Activated CD4-positive, CD25-positive, alpha-beta regulatory T cell (primary cell): ENCODE measurements around the gene TMEM91.
"Not testable (repeated sequence)": the region's sequence is repeated elsewhere in the genome, so short reads cannot be mapped to it uniquely, and the experiment has no call there.

Source experiments
- DNase-seq, 4 experiments: peaks; one replicate each; lab custom pipeline; 2025; lab: John Stamatoyannopoulos, UW

The TMEM91 gene

GRCh38 chr19:41376241-41376997 lies at the start of gene TMEM91:
Gene TMEM91 (plus strand): TSS chr19:41376533. CDS start chr19:41378310, 1,777 bp downstream.
- DNase-seq: no peak

DNA sequence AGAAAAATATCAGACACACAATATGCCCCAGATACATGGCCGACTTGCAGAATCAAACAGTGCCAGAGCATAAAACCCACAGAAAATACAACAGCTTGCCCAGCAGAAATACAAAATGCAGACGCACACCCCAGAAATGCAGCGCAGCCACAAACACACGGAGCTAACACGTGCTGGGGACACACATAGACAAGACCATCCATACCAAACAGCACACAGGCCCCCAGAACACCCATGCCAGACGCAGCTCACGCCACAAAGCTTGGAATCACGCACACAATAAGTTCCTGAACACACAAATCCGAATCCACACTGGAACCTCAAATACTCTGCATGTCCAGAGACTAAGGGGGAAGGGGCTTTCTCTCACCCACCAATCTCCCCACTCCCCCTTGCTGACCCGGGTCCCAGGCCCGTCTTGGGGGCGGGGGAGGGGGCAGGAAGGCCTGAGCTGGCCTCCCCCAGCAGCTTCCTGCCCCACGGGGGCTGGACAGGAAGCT lies 49.2 kb upstream of the TMEM91 start:
- DNase-seq: no peak

- DNase-seq: peak; percentile 52 to 64 (median 60)
These were observed 48.7 kb upstream of the TMEM91 start for GRCh38 chr19:41327576-41328156.

DNA sequence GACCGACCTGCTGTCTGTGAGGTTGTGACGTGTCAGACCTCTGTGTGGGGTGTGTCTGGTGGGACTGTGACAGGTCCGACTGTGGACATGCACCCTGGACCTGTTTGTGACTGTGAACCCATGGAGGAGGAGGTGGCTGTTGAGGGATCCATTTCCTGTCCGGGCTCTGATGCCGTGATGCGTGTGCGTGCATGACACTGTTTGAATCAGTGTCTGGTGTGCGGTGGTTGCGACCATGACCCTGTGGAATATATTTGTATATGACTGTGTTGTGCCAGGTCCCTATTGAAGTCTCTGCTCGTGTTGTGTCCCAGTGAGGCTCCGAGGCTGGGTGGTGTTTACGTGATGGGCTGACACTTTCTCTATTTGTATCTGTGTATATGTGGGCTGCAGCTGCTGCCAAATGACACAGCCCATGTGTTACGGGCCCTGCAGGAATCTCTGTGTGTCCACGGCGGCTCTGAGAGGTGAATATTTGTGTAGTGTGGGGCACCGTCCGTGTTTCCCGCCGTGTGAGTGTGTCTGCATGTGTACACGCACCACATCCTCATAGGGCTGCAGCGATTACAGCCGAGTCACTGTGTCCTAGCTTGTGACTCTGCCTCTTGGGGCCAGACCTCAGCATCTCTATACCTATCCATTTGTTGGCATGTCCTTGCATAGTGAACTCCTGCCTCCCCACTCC lies 48.0 kb upstream of the TMEM91 start:
- DNase-seq: peak in 1 of 4 experiments; percentile 56

DNA sequence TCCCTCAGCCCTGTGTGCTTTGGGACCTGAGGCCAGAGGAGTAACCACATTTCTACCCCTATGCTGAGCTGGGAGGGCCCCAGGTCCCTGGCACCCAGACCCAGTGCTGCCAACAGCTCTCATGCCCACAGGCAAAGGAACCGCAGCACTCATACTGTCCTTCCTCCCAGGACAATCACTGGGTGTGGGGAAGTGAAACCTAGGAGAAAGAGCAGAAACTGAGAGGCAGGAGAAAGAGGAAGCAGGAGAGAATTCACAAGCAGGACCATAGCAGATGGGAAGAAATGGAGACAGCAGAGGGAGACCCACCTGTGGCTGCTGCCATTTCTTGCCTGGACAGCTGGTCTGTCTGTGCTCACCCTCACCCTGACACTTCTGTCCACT lies 47.5 kb upstream of the TMEM91 start:
- no peak for DNase-seq

DNA sequence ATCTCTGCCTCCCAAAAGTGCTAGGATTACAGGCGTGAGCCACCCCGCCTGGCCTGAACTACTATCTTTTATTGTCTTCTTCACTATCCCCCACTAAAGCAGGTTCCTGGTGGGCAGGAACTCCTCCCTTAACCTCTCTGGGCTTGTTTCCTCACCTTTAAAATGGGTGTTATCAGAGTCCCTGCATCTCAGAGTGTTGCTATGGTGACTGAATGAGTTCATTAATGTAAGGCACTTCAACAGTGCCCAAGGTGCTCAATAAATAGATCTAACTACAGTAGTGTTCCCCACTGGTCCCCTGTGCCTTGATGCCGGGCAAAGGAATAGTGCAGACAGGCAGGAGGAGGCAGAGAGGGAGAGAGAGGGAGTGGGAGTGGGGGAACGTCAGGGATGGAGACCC lies 45.9 kb upstream of the TMEM91 start:
- DNase-seq: no peak

DNA sequence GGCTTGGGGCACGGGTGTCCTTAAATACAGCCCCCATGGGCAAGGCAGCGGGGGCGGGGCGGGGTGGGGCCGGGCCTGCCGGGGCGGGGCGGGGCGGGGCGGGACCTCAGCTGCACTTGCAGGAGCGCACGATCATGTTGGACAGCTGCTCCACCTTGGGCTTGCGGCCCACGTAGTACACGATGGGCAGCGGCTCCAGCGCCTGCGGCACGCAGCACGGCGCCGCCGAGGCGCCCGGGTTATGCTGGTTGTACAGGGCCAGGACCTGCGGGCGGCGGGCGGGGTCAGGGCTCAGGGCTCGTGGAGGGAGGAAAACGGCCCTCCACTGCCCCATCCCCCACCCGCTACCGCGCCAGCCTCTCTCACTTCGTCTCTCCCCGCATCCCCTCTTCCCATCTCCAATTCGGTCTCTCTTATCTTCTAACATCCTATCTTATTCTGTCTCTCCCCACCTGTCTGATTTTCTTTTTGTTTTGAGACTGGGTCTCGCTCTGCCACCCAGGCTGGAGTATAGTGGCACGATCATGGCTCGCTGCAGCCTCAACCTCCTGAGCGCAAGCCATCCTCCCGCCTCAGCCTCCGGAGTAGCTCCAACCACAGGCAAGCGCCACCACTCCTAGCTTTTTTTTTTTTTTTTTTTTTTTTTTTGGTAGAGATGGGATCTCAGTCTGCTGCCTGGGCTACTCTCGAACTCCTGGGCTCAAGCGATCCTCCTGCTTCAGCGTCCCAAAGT lies 45.2 kb upstream of the TMEM91 start:
- no peak for DNase-seq

- no peak for DNase-seq
These were observed 44.3 kb upstream of the TMEM91 start for GRCh38 chr19:41332000-41332399.

- DNase-seq: no peak
These were observed 43.9 kb upstream of the TMEM91 start for GRCh38 chr19:41332468-41332867.

GRCh38 chr19:41334793-41335192 lies 41.5 kb upstream of the TMEM91 start:
- DNase-seq: no peak

DNA sequence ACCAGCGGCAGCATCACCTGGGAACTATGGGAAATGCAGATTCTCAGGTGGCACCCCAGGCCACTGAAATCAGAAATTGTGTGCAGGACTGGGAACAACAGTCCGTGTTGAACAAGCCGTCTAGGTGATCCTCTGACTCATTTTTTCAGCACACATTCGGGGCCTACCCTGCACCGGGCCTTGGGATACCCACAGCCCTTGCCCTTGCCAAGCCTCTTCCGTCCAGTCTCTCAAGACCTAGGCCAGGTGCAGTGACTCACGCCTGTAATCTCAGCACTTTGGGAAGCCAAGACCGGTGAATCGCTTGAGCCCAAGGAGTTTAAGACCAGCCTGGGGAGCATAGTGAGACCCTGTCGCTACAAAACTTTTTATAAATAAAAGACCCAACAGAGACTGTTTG lies 40.9 kb upstream of the TMEM91 start:
- no peak for DNase-seq

DNA sequence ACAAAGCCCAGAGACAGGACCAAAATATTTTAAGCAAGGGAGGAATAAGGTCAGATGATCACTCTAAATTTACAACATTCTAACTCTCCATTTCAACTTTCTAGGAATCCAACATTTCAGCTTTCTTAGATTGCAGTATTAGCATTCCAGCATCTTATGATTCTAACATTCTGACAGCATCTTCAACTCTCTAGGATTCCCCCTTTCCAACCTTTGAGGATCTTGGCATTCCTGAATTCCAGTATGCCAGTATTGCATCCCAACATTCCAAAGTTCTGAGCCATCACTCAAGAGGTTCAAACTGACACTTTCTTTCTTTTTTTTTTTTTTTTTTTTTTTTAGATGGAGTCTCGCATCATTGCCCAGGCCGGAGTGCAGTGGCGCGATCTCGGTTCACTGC lies 36.4 kb upstream of the TMEM91 start:
- no peak for DNase-seq

DNA sequence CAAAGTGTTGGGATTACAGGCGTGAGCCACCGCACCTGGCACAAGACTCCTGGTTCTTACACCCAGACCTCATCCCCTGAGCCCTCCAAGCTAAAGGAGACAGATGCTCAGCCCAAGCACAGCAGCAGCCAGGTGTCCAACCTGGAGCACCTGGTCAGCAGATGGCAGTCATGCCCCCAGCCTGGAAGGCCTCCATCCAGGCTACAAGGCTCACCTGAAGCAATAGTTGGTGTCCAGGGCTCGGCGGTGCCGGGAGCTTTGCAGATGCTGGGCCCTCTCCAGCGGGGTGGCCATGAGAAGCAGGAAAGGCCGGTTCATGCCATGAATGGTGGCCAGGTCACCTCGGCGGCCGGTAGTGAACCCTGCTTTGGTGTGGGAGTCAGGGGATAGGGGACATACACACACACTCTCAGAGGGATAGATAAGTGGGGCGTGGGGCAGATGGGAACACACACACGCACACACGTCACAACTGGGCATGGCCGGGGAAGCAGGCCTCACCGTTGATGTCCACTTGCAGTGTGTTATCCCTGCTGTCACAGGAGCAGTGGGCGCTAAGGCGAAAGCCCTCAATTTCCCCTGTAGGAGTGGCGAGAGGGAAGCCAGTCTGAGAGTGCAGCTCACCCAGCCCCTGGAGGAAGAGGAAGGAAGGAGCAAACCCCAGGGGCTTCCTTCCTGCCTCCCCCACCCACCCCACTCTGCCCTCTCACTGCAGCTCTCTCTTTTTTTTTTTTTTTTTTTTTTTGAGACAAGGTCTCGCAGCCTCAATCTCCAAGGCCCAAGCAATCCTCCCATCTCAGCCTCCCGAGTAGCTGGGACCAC lies 34.5 kb upstream of the TMEM91 start:
- no peak for DNase-seq

DNA sequence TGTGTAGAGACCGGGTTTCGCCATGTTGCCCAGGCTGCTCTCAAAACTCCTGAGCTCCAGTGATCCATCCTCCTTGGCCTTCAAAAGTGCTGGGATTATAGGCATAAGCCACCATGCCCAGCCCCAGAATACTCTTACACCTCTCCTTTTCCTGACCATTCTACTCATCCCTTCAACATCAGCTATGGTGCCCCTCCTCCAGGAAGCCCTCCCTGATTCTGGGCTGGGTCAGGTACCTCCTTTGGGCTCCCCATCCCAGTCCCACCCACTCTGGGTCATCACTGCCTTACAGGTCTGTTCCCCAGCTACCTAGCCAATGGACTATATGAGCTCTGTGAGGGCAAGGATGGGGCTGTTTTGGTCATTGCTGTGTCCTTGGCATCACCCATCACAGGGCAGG lies 32.2 kb upstream of the TMEM91 start:
- no peak for DNase-seq

GRCh38 chr19:41346916-41347315 lies 29.4 kb upstream of the TMEM91 start:
- DNase-seq: not testable (repeated sequence)

- no peak for DNase-seq
These were observed 25.5 kb upstream of the TMEM91 start for GRCh38 chr19:41350735-41351338.

DNA sequence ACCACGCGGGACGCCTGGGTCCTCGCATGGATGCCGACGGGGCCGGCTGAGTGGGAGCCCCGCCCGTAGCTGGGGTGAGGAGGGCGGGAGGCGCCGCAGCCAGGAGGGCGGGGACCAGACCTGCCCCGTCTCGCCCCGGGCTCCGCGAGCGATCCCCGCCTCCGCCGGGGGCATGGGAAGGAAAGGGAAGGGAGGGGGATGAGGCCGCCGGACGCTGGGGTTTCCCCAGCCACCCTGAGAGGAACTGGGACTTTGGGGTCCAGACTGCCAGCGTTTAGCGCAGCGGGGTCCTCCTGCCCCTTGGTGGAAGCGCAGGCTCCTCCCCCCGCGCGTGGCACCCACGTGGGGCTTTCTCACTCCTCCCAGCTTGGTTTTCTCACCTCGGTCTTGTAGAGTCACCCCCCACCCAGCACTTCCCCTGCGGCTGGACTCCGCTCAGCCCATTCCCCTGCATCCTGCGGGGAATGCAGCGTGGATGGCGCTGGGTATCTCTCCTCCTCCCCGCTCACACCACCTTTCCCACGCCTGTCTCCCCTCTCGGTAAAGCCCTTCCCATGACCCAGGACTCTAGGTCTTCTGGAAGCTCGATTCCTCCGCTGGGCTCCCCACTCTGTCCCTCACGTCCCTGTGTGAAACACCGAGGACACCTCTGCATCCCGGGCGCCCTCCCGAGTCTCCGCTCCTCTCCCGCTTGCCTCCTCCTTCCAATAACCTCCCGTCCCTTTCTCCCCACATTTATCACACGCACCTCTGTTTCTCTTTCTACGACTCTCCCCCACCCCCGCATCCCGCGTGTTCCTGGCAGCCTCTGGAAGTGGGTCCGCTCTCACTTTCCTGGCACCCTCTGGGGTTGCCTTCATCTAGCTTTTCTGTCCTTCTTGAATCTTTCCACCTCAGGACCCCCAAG lies 24.7 kb upstream of the TMEM91 start:
- DNase-seq: peak; percentile 71 to 77 (median 74)

- no peak for DNase-seq
These were observed 24.1 kb upstream of the TMEM91 start for GRCh38 chr19:41352279-41352608.

DNA sequence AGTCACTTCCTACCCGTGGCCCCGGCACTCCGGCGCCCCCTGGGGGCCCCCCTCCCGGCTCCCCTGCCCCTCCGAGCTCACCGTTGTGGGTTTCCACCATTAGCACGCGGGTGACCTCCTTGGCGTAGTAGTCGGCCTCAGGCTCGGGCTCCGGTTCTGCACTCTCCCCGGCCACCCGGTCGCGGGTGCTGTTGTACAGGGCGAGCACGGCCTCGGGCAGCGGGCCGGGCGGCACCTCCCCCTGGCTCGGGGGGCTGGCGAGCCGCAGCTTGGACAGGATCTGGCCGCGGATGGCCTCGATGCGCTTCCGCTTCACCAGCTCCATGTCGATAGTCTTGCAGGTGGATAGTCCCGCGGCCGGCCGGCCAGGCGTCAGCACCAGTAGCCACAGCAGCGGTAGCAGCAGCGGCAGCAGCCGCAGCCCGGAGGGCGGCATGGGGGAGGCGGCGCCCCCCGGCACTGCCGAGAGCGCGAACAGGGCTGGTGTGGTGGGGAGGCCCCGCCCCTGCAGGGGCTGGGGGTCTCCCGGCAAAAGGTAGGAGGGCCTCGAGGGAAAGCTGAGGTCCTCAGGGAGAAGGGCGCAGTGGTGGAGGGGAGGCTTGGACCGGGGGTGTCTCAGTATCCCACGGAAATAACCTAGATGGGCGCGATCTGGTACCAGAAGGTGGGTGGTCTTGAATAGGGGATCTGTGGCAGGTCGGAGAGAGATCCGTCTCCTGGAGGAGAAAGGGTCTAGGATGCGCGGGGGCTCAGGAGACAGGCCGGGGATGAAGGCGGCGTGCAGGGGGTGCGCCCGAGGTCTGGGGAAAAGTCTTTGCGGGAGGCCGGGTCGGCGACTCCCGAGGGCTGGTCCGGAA lies 23.5 kb upstream of the TMEM91 start:
- DNase-seq: peak; percentile 65 to 69 (median 66)
